AG09309 (cell line): ENCODE data around the gene TSSC4.

ENCODE experiments used
- DNase-seq: peaks from one replicate; pipeline ENCODE4 v3.0.0-alpha.2; 2010; ENCODE audit warnings: low read depth
- H3K4me3 ChIP-seq: 2 replicates; pipeline ENCODE4 v1.5.1; 2011; ENCODE audit warnings: mild to moderate bottlenecking, low read depth, low read length, moderate library complexity; ENCODE audit not compliant: control insufficient read depth
- TF ChIP-seq, protein P1 (sequence below): IDR thresholded peaks from 2 replicates; pipeline ENCODE4 v1.5.1; 2011; ENCODE audit warnings: mild to moderate bottlenecking, low read depth, low read length, inconsistent platforms; ENCODE audit not compliant: insufficient read depth, control insufficient read depth; ENCODE audit errors: missing control alignments

TSSC4 gene

DNA sequence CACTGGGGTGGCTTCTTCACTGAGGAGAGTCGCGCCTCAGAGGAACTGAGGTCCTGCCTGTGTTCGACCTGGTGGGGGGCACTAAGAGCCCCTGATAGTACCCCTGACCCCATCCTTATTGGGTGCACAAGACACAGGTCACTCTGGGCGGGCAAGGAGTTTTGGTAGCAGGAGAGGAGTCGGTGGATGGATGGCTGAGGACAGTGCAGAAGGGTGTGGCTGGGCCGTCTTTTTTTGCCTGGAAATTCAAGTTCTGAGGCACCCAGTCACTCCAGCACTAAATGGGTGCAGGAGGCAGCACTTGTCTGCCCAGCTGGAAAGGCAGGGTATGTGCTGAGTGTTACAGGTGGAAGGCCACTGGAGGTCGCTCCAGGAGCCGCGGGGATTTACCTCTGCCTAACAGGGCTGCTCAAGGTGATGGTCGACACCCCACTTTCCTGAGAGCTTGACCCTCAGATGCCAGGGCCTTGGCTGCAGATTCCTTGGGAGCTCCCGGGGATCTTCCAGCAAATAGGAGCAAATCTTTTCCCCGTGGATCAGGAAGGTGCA is 960 bp downstream of the TSSC4 start:
- DNase-seq: no peak
- H3K4me3 ChIP-seq: peak overlapping the region; percentile 54
- TF ChIP-seq, protein P1, sequence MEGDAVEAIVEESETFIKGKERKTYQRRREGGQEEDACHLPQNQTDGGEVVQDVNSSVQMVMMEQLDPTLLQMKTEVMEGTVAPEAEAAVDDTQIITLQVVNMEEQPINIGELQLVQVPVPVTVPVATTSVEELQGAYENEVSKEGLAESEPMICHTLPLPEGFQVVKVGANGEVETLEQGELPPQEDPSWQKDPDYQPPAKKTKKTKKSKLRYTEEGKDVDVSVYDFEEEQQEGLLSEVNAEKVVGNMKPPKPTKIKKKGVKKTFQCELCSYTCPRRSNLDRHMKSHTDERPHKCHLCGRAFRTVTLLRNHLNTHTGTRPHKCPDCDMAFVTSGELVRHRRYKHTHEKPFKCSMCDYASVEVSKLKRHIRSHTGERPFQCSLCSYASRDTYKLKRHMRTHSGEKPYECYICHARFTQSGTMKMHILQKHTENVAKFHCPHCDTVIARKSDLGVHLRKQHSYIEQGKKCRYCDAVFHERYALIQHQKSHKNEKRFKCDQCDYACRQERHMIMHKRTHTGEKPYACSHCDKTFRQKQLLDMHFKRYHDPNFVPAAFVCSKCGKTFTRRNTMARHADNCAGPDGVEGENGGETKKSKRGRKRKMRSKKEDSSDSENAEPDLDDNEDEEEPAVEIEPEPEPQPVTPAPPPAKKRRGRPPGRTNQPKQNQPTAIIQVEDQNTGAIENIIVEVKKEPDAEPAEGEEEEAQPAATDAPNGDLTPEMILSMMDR: no peak

DNA sequence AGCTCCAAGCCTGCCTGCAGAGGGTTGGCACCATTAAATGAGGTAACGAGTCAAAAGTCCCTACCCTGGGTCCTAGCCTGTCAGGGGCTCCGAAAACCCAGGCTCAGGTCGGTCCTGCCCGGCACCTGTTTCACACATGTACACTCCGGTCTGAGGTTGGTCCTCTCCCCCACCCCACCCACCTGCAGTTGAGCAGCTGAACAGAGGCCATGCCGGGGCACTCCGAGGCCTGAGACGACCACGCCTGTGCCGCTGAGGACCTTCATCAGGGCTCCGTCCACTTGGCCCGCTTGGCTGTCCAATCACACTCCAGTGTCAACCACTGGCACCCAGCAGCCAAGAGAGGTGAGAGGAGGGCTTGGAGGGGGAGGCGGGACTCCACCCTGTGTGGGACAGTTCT is 1.6 kb downstream of the TSSC4 start:
- H3K4me3 ChIP-seq: peak overlapping the region; percentile 54
- no peak for DNase-seq
- TF ChIP-seq, protein P1: no peak

DNA sequence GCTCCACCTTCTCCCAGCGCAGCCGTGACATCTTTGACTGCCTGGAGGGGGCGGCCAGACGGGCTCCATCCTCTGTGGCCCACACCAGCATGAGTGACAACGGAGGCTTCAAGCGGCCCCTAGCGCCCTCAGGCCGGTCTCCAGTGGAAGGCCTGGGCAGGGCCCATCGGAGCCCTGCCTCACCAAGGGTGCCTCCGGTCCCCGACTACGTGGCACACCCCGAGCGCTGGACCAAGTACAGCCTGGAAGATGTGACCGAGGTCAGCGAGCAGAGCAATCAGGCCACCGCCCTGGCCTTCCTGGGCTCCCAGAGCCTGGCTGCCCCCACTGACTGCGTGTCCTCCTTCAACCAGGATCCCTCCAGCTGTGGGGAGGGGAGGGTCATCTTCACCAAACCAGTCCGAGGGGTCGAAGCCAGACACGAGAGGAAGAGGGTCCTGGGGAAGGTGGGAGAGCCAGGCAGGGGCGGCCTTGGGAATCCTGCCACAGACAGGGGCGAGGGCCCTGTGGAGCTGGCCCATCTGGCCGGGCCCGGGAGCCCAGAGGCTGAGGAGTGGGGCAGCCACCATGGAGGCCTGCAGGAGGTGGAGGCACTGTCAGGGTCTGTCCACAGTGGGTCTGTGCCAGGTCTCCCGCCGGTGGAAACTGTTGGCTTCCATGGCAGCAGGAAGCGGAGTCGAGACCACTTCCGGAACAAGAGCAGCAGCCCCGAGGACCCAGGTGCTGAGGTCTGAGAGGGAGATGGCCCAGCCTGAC is 2.5 kb downstream of the TSSC4 start:
- no peak for DNase-seq
- TF ChIP-seq, protein P1: no peak
- H3K4me3 ChIP-seq: no peak overlapping the region

DNA sequence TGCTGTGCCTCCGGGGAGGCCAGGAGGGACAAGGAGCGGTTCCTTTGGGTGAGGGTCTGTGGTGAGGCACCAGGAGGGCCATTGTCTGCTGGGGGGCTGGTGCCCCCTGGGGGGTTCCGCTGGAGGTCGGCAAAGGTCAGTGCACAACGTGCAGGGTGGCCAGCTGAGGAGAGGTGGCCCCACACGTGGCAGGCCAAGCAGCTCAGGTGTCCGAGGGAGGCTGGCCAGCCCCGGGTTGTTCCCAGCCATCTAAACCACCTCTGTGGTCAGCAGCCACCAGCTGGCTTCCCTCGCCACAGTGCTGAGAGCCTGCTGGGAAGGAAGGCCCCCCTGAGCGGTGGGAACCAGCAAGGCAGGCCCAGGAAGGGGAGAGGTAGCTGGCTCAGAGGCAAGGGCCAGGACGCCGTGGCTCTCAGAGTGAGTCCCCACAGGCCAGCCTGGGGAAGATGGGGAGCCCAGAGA is 4.2 kb downstream of the TSSC4 start:
- no peak overlapping the region for H3K4me3 ChIP-seq
- TF ChIP-seq, protein P1: no peak
- DNase-seq: no peak

DNA sequence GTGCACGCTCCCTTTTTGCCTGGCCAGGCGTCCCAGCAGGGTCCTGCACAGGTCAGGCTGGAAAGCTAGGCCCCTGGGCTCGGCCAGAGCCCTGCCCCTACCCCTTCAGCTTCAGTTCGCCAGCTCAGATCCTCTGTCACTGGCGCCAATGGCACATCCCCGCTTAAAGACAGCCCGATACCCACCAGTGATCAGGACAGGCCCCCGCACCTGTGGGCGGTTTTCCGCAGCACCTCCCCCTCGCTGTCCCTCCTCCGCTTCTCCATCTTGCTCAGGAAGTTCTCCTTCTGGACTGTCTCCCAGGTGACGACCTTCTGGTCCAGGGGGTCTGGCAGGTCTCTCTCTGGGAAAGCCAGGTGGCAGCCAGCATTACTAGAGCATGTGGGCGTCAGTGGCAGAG is 5.9 kb downstream of the TSSC4 start:
- no peak for DNase-seq
- TF ChIP-seq, protein P1: no peak
- no peak overlapping the region for H3K4me3 ChIP-seq

DNA sequence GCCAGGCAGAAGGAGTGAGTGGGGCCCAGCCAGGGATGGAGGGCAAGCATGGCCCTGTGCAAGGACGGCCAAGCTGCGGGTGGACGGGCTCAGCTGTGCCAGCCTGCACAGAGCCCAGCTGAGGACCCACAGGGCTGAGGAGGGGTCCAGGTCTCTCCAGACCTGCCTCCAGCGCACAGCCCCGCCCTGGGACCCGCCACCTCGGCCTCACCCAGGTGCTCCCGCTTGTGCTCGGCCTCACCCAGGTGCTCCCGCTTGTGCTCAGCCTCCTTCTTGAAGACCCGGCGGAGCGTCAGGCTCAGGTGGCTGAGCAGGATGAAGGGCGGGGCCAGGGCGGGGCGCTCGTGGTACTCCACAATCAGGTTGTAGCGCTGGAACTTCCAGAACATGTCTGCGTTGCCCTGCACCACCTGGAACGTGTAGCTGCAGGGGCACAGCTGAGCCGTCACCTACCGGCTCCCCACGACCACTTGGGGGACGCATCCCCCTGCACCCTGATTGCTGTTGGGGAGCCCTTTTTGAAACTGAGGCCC is 6.4 kb downstream of the TSSC4 start:
- no peak for DNase-seq
- TF ChIP-seq, protein P1: no peak
- H3K4me3 ChIP-seq: no peak overlapping the region
